Upper lobe of left lung (tissue), 4 donors: ENCODE measurements around the gene HMMR.

Experiments used
- CTCF ChIP-seq, 6 experiments: fragments of 450-650 bp in 4 of 6; fragments of 200-600 bp in 2 of 6; sonication (generic) in 2 of 6; IDR thresholded peaks; one replicate each; pipeline ENCODE4 v1.5.1; 2016 to 2019; ENCODE audit warnings: antibody characterized with exemption in 6 of 6
- EP300 ChIP-seq, 4 donors: sonication (generic); formaldehyde crosslinking; IDR thresholded peaks; one replicate each; pipeline ENCODE4 v1.5.1; 2017; ENCODE audit warnings: antibody characterized with exemption in 4 of 4, control low read depth in 2 of 4
- POLR2A ChIP-seq, 4 donors: fragments of 450-650 bp; IDR thresholded peaks; one replicate each; pipeline ENCODE4 v1.5.1; 2016 to 2017; ENCODE audit warnings: antibody characterized with exemption in 4 of 4, mild to moderate bottlenecking in 2 of 4

DNA sequence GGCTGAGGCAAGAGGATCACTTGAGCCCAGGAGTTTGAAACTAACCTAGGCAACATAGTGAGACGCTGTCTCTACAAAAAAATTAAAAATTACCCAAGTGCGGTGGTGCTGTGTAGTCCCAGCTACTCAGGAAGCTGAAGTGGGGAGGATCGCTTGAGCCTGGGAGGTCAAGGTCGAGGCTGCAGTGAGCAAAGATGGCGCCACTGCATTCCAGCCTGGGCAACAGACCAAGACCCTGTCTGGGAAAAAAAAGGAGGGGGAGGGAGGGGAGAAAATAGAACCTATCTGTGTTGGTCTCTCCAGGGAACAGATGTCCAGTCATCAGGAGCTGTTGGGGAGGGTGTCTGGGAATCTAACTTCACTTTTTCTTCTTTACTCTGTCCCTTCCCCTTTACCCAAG lies 69.3 kb downstream of the HMMR start:
- TF ChIP-seq CTCF (IDR thresholded peaks at IDR 0.05) = no peak
- TF ChIP-seq EP300 (IDR thresholded peaks at IDR 0.05) = no peak
- no peak for TF ChIP-seq POLR2A (IDR thresholded peaks at IDR 0.05)
